H9 (cell line): ENCODE results near the gene CACNB2. TPM values are rescaled to one million over a fixed set of nuclear protein-coding genes. Genes with fewer than 3 reads are reported as not detected.
"Not testable (repeated sequence)": the region's sequence is repeated elsewhere in the genome, so short reads cannot be mapped to it uniquely, and the experiment has no call there.

Experiments used
- DNase-seq: peaks from one replicate; pipeline ENCODE4 v3.0.0-alpha.2; 2017
- H2AFZ ChIP-seq: one replicate; pipeline ENCODE4 v1.6.1; 2013; ENCODE audit warnings: mild to moderate bottlenecking, low read length, control low read depth, moderate library complexity
- H2AK5ac ChIP-seq: 2 replicates; pipeline ENCODE4 v1.6.1; 2013; ENCODE audit warnings: low read length, control low read depth, mixed read lengths; ENCODE audit not compliant: insufficient read length
- H2BK120ac ChIP-seq: one replicate; pipeline ENCODE4 v1.6.1; 2013; ENCODE audit warnings: low read depth, mild to moderate bottlenecking, low read length, control low read depth, inconsistent platforms; ENCODE audit not compliant: poor library complexity, severe bottlenecking
- H2BK12ac ChIP-seq: 2 replicates; pipeline ENCODE4 v1.6.1; 2013; ENCODE audit warnings: low read length, control low read depth, mixed read lengths, low read depth; ENCODE audit not compliant: insufficient read length
- H2BK15ac ChIP-seq: 2 replicates; pipeline ENCODE4 v1.6.1; 2013; ENCODE audit warnings: low read depth, low read length, control low read depth
- H2BK20ac ChIP-seq: one replicate; pipeline ENCODE4 v1.6.1; 2013; ENCODE audit warnings: low read depth, mild to moderate bottlenecking, low read length, control low read depth, inconsistent platforms; ENCODE audit not compliant: poor library complexity, severe bottlenecking
- H2BK5ac ChIP-seq: 2 replicates; pipeline ENCODE4 v1.6.1; 2013; ENCODE audit warnings: low read length, control low read depth, mixed read lengths; ENCODE audit not compliant: insufficient read length
- H3K14ac ChIP-seq: 2 replicates; pipeline ENCODE4 v1.6.1; 2013; ENCODE audit warnings: low read length, control low read depth; ENCODE audit not compliant: insufficient read depth
- H3K18ac ChIP-seq: 2 replicates; pipeline ENCODE4 v1.6.1; 2013; ENCODE audit warnings: low read depth, mild to moderate bottlenecking, mixed read lengths, low read length, control low read depth; ENCODE audit not compliant: insufficient read length
- H3K23ac ChIP-seq: 2 replicates; pipeline ENCODE4 v1.6.1; 2013; ENCODE audit warnings: low read length, control low read depth, mixed read lengths, low read depth; ENCODE audit not compliant: insufficient read length
- H3K23me2 ChIP-seq: 2 replicates; pipeline ENCODE4 v1.6.1; 2013; ENCODE audit warnings: low read depth, mild to moderate bottlenecking, mixed read lengths, low read length, control low read depth; ENCODE audit not compliant: insufficient read length, poor library complexity, severe bottlenecking
- H3K27ac ChIP-seq: 2 replicates; pipeline ENCODE4 v1.5.1; 2013; ENCODE audit warnings: low read length, control low read depth, mixed read lengths, low read depth; ENCODE audit not compliant: insufficient read length
- H3K27me3 ChIP-seq: 2 replicates; pipeline ENCODE4 v1.6.1; 2013; ENCODE audit warnings: low read length, control low read depth, inconsistent platforms; ENCODE audit not compliant: insufficient read depth
- H3K4ac ChIP-seq: 2 replicates; pipeline ENCODE4 v1.6.1; 2013; ENCODE audit warnings: low read depth, mild to moderate bottlenecking, control low read depth, inconsistent platforms, low read length, moderate library complexity
- H3K4me1 ChIP-seq: 2 replicates; pipeline ENCODE4 v1.6.1; 2013; ENCODE audit warnings: low read length, control low read depth, inconsistent platforms; ENCODE audit not compliant: insufficient read depth
- H3K4me2 ChIP-seq: 2 replicates; pipeline ENCODE4 v1.6.1; 2013; ENCODE audit warnings: low read length, control low read depth, mixed read lengths; ENCODE audit not compliant: insufficient read length, insufficient read depth
- H3K56ac ChIP-seq: 2 replicates; pipeline ENCODE4 v1.6.1; 2013; ENCODE audit warnings: low read depth, mild to moderate bottlenecking, mixed read lengths, low read length, control low read depth; ENCODE audit not compliant: insufficient read length
- H3K79me1 ChIP-seq: 2 replicates; pipeline ENCODE4 v1.6.1; 2013; ENCODE audit warnings: low read depth, mild to moderate bottlenecking, moderate library complexity, low read length, control low read depth, inconsistent platforms; ENCODE audit not compliant: insufficient read depth, poor library complexity, severe bottlenecking
- H3K79me2 ChIP-seq: 2 replicates; pipeline ENCODE4 v1.6.1; 2013; ENCODE audit warnings: low read length, control low read depth, inconsistent platforms; ENCODE audit not compliant: insufficient read depth
- H3K9ac ChIP-seq: 2 replicates; pipeline ENCODE4 v1.6.1; 2013; ENCODE audit warnings: low read length, control low read depth, mixed read lengths; ENCODE audit not compliant: insufficient read length; ENCODE audit errors: extremely low read depth
- H3K9me3 ChIP-seq: one replicate; pipeline ENCODE4 v1.6.1; 2013; ENCODE audit warnings: low read depth, low read length, inconsistent platforms; ENCODE audit not compliant: control insufficient read depth
- H3T11ph ChIP-seq: one replicate; pipeline ENCODE4 v1.6.1; 2013; ENCODE audit warnings: mild to moderate bottlenecking, low read length, control low read depth, inconsistent platforms
- H4K20me1 ChIP-seq: one replicate; pipeline ENCODE4 v1.6.1; 2013; ENCODE audit not compliant: control insufficient read depth, insufficient read length, insufficient read depth
- H4K5ac ChIP-seq: 2 replicates; pipeline ENCODE4 v1.6.1; 2013; ENCODE audit warnings: low read depth, mild to moderate bottlenecking, mixed read lengths, low read length, control low read depth; ENCODE audit not compliant: insufficient read length
- H4K8ac ChIP-seq: replicated peaks from 2 replicates; pipeline ENCODE4 v1.6.1; 2013; ENCODE audit warnings: low read length, control low read depth, mixed read lengths, low read depth; ENCODE audit not compliant: insufficient read length
- H4K91ac ChIP-seq: 2 replicates; pipeline ENCODE4 v1.6.1; 2013; ENCODE audit warnings: low read depth, mild to moderate bottlenecking, moderate library complexity, mixed read lengths, low read length, control low read depth; ENCODE audit not compliant: insufficient read length
- H3K27ac Mint-ChIP-seq, 3 experiments: 2 replicates in 2 of 3; 3 replicates in 1 of 3; pipeline ENCODE4 v1.8.0; 2020 to 2021; ENCODE audit warnings: mixed read lengths in 3 of 3, mild to moderate bottlenecking in 1 of 3, moderate library complexity in 1 of 3
- H3K27me3 Mint-ChIP-seq: 2 replicates; pipeline ENCODE4 v1.8.0; 2021; ENCODE audit warnings: low read depth, mild to moderate bottlenecking, moderate library complexity, mixed read lengths
- H3K36me3 Mint-ChIP-seq, 3 experiments: 2 replicates in 2 of 3; 3 replicates in 1 of 3; pipeline ENCODE4 v1.8.0; 2020 to 2021; ENCODE audit warnings: low read depth in 3 of 3, mixed read lengths in 3 of 3; ENCODE audit not compliant: insufficient read depth in 1 of 3
- H3K4me1 Mint-ChIP-seq, 2 experiments: 2 replicates each; pipeline ENCODE4 v1.8.0; 2020; ENCODE audit warnings: mixed read lengths in 2 of 2
- H3K4me3 Mint-ChIP-seq, 2 experiments: 2 replicates in 1 of 2; 3 replicates in 1 of 2; pipeline ENCODE4 v1.8.0; 2020 to 2021; ENCODE audit warnings: mild to moderate bottlenecking in 2 of 2, mixed read lengths in 2 of 2, moderate library complexity in 1 of 2
- H3K9me3 Mint-ChIP-seq, 2 experiments: 2 replicates in 1 of 2; 3 replicates in 1 of 2; pipeline ENCODE4 v1.8.0; 2020; ENCODE audit warnings: mild to moderate bottlenecking in 2 of 2, mixed read lengths in 2 of 2, moderate library complexity in 1 of 2
- WGBS: extraction: QIAGEN DNeasy Blood & Tissue Kit; methylation state at CpG from one replicate; pipeline ENCODE4 v1.1.7; 2013; ENCODE audit warnings: missing lambda C conversion rate, low lambda C conversion rate, mixed read lengths; ENCODE audit not compliant: insufficient read length; ENCODE audit errors: extremely low coverage; 5-methylcytosine and 5-hydroxymethylcytosine counted together
- total RNA-seq: library from RNA; stranded (reverse); gene quantifications from 2 replicates; pipeline ENCODE4 v1.2.1, GENCODE V29; 2021
- TF ChIP-seq, protein P1 (sequence below): fragments of 200-600 bp; sonication (generic); conservative IDR thresholded peaks from 3 replicates; pipeline ENCODE4 v1.8.0; 2021; ENCODE audit warnings: antibody characterized with exemption, mild to moderate bottlenecking

CACNB2 gene
- total RNA-seq, 1 experiment from 2014 or later: 2.6 TPM

DNA sequence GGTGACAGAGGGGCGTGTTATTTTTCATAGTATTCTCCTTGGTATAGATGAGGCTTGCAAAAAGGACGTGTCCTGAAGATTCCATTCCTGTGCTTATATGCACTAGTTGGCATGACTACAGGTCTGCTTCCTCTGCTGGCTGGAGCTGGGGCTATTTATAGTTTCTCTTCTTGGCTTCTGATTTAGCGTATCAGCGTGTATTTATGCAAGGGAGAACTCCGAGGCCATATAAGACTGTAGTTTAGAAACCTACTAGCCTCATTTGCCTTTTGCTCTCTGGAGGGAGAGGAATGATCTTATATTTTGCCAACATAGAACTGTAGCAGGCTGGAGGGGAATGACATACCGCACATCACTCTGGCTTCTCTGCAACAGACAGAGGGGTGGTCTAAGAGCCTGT, 39.7 kb downstream of the CACNB2 start:
- H2AFZ ChIP-seq: no peak overlapping the region

DNA sequence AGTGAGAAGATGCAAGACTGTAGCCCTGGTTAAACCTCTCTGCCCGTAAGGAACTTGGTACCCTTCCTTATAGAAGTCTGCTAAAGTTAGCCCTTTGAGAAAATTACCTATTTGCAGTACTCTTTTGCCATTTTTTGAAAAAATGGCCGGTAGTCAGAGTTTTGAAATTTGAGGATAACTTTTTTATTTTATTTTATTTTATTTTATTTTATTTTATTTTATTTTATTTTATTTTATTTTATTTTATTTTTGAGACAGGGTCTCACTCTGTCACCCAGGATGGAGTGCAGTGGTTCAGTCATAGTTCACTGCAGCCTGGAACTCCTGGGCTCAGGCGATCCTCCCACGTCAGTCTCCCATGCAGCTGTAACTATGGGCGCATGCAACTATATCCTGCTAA, 41.2 kb downstream of the CACNB2 start:
- not testable (repeated sequence) for H4K91ac ChIP-seq, H2BK120ac ChIP-seq, DNase-seq, H2AK5ac ChIP-seq, H3K36me3 Mint-ChIP-seq, H3K27me3 ChIP-seq, H4K5ac ChIP-seq, H3T11ph ChIP-seq, H3K14ac ChIP-seq, H3K23ac ChIP-seq, H3K27ac ChIP-seq, H4K8ac ChIP-seq, H2AFZ ChIP-seq, H3K4me1 ChIP-seq, H3K56ac ChIP-seq, H3K23me2 ChIP-seq, H3K4me3 Mint-ChIP-seq, H3K27ac Mint-ChIP-seq, H3K27me3 Mint-ChIP-seq, H3K4me2 ChIP-seq, H3K9me3 Mint-ChIP-seq, H3K9ac ChIP-seq, H3K4me1 Mint-ChIP-seq, H2BK5ac ChIP-seq, H4K20me1 ChIP-seq, H3K9me3 ChIP-seq, H3K18ac ChIP-seq, H2BK15ac ChIP-seq, H3K79me2 ChIP-seq, H3K4ac ChIP-seq, H2BK20ac ChIP-seq, H3K79me1 ChIP-seq, H2BK12ac ChIP-seq
- no CpG with 5 or more reads among the region's 5 CpGs for WGBS

More for the DNA sequence above, 39.7 kb downstream of the CACNB2 start:
- no peak overlapping the region for H3K4me2 ChIP-seq
- no peaks in the 10 kb centered on the region for H3K79me1 ChIP-seq
- H3K18ac ChIP-seq: no peak overlapping the region
- H3K4ac ChIP-seq: no peak overlapping the region
- H2BK5ac ChIP-seq: no peak overlapping the region
- H3K9ac ChIP-seq: no peak overlapping the region
- H3K4me1 ChIP-seq: no peaks in the 10 kb centered on the region
- no peak overlapping the region for H2BK12ac ChIP-seq
- H3K27ac Mint-ChIP-seq: no peak overlapping the region; a peak in 1 of 7 replicates
- H2AK5ac ChIP-seq: no peak overlapping the region
- no peak overlapping the region for H2BK120ac ChIP-seq
- no peaks in the 10 kb centered on the region for H4K20me1 ChIP-seq
- H4K91ac ChIP-seq: no peak overlapping the region
- H3K36me3 Mint-ChIP-seq: peaks cover 0 to 1% (median 0%) of the 10 kb centered on the region in 3 experiments; a peak in 3 of 7 replicates
- H2BK15ac ChIP-seq: no peak overlapping the region
- no peaks in the 10 kb centered on the region for H3K4me1 Mint-ChIP-seq
- no CpG with 5 or more reads among the region's 6 CpGs for WGBS
- no peak overlapping the region for H3K23ac ChIP-seq
- DNase-seq: no peak
- H3K27me3 ChIP-seq: no peaks in the 10 kb centered on the region
- H3K79me2 ChIP-seq: no peaks in the 10 kb centered on the region
- H4K5ac ChIP-seq: no peak overlapping the region
- TF ChIP-seq, protein P1, sequence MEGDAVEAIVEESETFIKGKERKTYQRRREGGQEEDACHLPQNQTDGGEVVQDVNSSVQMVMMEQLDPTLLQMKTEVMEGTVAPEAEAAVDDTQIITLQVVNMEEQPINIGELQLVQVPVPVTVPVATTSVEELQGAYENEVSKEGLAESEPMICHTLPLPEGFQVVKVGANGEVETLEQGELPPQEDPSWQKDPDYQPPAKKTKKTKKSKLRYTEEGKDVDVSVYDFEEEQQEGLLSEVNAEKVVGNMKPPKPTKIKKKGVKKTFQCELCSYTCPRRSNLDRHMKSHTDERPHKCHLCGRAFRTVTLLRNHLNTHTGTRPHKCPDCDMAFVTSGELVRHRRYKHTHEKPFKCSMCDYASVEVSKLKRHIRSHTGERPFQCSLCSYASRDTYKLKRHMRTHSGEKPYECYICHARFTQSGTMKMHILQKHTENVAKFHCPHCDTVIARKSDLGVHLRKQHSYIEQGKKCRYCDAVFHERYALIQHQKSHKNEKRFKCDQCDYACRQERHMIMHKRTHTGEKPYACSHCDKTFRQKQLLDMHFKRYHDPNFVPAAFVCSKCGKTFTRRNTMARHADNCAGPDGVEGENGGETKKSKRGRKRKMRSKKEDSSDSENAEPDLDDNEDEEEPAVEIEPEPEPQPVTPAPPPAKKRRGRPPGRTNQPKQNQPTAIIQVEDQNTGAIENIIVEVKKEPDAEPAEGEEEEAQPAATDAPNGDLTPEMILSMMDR: no peak
- H3K27me3 Mint-ChIP-seq: no peaks in the 10 kb centered on the region
- H3T11ph ChIP-seq: no peak overlapping the region
- no peak overlapping the region for H3K27ac ChIP-seq
- H3K56ac ChIP-seq: no peak overlapping the region
- no peak overlapping the region for H2BK20ac ChIP-seq
- H4K8ac ChIP-seq: no peak overlapping the region
- no peaks in the 10 kb centered on the region for H3K9me3 Mint-ChIP-seq
- no peak overlapping the region for H3K4me3 Mint-ChIP-seq
- H3K9me3 ChIP-seq: no peaks in the 10 kb centered on the region
- no peak overlapping the region for H3K14ac ChIP-seq
- H3K23me2 ChIP-seq: no peaks in the 10 kb centered on the region
